Vagina (tissue), 2 donors: ENCODE results near the gene SPTSSB. TPM values are rescaled to one million over a fixed set of nuclear protein-coding genes. Genes with fewer than 3 reads are reported as not detected.
A peak's percentile ranks its signal among the peaks of the same experiment; 100 is the strongest.

Source experiments
- DNase-seq, 2 donors: peaks; one replicate each; pipeline ENCODE4 v3.0.0-alpha.2; 2017; ENCODE audit errors: extremely low spot score in 2 of 2
- H3K27ac ChIP-seq: fragments of 200-600 bp; sonication (generic); one replicate; pipeline ENCODE4 v1.5.1; 2019
- H3K27me3 ChIP-seq: fragments of 200-600 bp; sonication (generic); one replicate; pipeline ENCODE4 v1.5.1; 2019
- H3K36me3 ChIP-seq, 2 donors: fragments of 200-600 bp; sonication (generic); one replicate each; pipeline ENCODE4 v1.5.1; 2017 to 2019
- H3K4me1 ChIP-seq: fragments of 200-600 bp; sonication (generic); one replicate; pipeline ENCODE4 v1.5.1; 2019
- H3K4me3 ChIP-seq, 2 donors: fragments of 200-600 bp; sonication (generic); 1 replicate in 1 of 2; 2 replicates in 1 of 2; pipeline ENCODE4 v1.5.1; 2016 to 2019
- H3K9me3 ChIP-seq: fragments of 200-600 bp; sonication (generic); one replicate; pipeline ENCODE4 v1.5.1; 2019
- CTCF ChIP-seq, 3 experiments: fragments of 450-650 bp in 2 of 3; fragments of 200-600 bp in 1 of 3; sonication (generic) in 1 of 3; IDR thresholded peaks; one replicate each; pipeline ENCODE4 v1.5.1; 2017 to 2019; ENCODE audit warnings: antibody characterized with exemption in 3 of 3, mild to moderate bottlenecking in 2 of 3, moderate library complexity in 2 of 3
- POLR2A ChIP-seq, 2 donors: fragments of 450-650 bp; IDR thresholded peaks; one replicate each; pipeline ENCODE4 v1.6.1; 2017; ENCODE audit warnings: antibody characterized with exemption in 2 of 2, mild to moderate bottlenecking in 2 of 2, moderate library complexity in 2 of 2
- POLR2AphosphoS5 ChIP-seq, 2 donors: sonication (generic); formaldehyde crosslinking; IDR thresholded peaks; one replicate each; pipeline ENCODE4 v1.9.0; 2017; ENCODE audit warnings: antibody characterized with exemption in 2 of 2, mild to moderate bottlenecking in 2 of 2, low read depth in 1 of 2; ENCODE audit not compliant: insufficient read depth in 1 of 2
- intact Hi-C: fragments of 100-400 bp; cut with DNase I; formaldehyde crosslinking; loops from one replicate; pipeline ENCODE4 v1.15.1; 2023
- total RNA-seq: library from RNA; depleted of rRNA; stranded (reverse); fragments of >200 nt; gene quantifications from one replicate; pipeline ENCODE4 v1.2.3, GENCODE V29; 2016

Gene SPTSSB
- total RNA-seq, 1 donor from 2014 or later: 2.9 TPM

DNA sequence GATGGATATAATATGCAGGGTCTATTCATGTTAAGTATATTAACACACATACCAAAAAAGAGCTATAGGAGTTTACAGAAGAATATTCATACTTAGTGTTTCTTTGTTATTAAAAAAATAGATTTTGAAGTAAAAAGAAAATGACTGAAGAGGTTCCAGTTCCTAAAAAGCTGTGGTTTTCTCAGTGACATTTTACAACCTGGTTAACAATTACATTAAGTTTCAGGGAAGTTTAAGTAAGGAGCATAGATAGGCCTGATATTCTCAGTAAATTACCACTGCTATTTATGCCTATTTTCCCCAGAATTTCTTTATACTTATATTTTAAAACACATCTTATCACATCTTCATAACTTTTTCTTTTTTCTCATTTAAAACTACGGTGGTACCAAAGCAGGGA is 43.6 kb upstream of the SPTSSB start:
- TF ChIP-seq POLR2AphosphoS5 (IDR thresholded peaks at IDR 0.05; ENCODE audit: insufficient read depth in 1 of 2, low read depth in 1 of 2): no peak
- TF ChIP-seq POLR2A (IDR thresholded peaks at IDR 0.05): no peak
- no peak for TF ChIP-seq CTCF (IDR thresholded peaks at IDR 0.05)
- Histone ChIP-seq H3K4me1 (peaks cover 24% of the 10 kb centered on the region), H3K4me3 (no peak overlapping the region), H3K9me3 (no peaks in the 10 kb centered on the region), H3K27ac (peak overlapping the region; percentile 71), H3K27me3 (no peaks in the 10 kb centered on the region), H3K36me3 (no peaks in the 10 kb centered on the region)
- intact Hi-C loops: no loop called here
- DNase-seq: no peak

DNA sequence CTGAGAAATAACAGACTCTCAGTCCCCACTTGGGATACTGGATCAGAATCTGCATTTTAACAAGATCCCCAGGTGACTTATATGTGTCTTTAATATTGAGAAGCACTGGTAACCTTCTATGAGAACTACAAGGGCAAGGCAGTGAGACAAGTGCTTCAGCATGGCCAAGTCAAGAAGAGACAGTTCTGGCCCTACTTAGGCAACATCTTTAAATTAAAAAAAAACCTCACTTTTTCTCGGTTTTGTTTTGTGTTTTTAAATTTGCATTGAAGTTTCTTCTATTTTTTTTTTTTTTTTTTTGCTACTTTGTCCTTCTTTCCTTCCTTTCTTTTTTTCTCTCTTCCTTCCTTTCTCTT is 42.5 kb upstream of the SPTSSB start:
- intact Hi-C loops: no loop called here

DNA sequence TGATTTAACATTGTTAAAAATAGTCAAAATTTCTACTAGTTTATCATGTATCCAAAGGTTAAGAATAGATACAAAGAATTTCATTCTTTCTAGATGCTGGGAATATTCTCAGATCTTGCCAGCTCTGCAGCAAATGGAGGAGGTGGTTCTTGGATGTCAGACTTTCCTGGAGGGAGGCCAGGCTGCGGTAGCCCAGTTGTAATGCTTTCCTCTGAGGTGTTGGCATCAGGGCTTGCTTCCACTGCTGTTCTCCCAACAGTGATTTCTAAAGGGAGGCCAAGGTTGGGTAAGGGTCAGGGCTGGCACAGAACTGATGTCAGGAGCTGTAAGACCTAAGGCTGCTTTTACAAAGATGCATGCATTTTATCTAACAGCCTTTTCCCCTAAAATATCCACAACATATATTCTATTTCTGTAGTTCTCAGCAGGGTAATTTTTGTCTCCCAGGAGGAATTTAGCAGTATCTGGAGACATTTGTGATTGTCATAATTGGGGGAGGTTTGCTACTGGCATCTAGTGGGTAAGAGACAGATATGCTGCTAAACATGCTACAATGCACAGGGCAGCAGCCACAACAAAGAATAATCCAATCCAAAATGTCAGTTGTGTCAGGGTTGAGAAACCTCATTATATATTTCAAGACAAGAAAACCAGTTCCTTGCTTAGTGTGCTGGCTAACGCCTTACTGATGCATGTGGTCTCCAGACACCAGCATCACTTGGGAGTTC is 42.0 kb upstream of the SPTSSB start:
- H3K27me3 ChIP-seq: no peaks in the 10 kb centered on the region
- H3K9me3 ChIP-seq: no peaks in the 10 kb centered on the region
- no peaks in the 10 kb centered on the region for H3K36me3 ChIP-seq
- H3K4me1 ChIP-seq: peaks cover 24% of the 10 kb centered on the region
- no peak for DNase-seq
- H3K4me3 ChIP-seq: no peak overlapping the region
- H3K27ac ChIP-seq: no peak overlapping the region
- no peak for TF ChIP-seq POLR2AphosphoS5 (IDR thresholded peaks at IDR 0.05; ENCODE audit: insufficient read depth in 1 of 2, low read depth in 1 of 2)
- TF ChIP-seq CTCF (IDR thresholded peaks at IDR 0.05): no peak
- no peak for TF ChIP-seq POLR2A (IDR thresholded peaks at IDR 0.05)
- intact Hi-C loops: no loop called here

More for the DNA sequence above, 42.5 kb upstream of the SPTSSB start:
- peaks cover 24% of the 10 kb centered on the region for H3K4me1 ChIP-seq
- H3K27me3 ChIP-seq: no peaks in the 10 kb centered on the region
- H3K36me3 ChIP-seq: no peaks in the 10 kb centered on the region
- H3K4me3 ChIP-seq: no peak overlapping the region
- no peak overlapping the region for H3K27ac ChIP-seq
- TF ChIP-seq POLR2A (IDR thresholded peaks at IDR 0.05) (no peak), CTCF (IDR thresholded peaks at IDR 0.05) (no peak)
- DNase-seq: no peak
- H3K9me3 ChIP-seq: no peaks in the 10 kb centered on the region

GRCh38 chr3:161412123-161412522 is 40.8 kb upstream of the SPTSSB start:
- Histone ChIP-seq H3K27ac (no peak overlapping the region), H3K4me3 (no peak overlapping the region), H3K4me1 (peaks cover 22% of the 10 kb centered on the region), H3K36me3 (no peaks in the 10 kb centered on the region), H3K9me3 (no peaks in the 10 kb centered on the region), H3K27me3 (no peaks in the 10 kb centered on the region)
- TF ChIP-seq CTCF (IDR thresholded peaks at IDR 0.05): no peak
- no peak for TF ChIP-seq POLR2AphosphoS5 (IDR thresholded peaks at IDR 0.05; ENCODE audit: insufficient read depth in 1 of 2, low read depth in 1 of 2)
- no peak for TF ChIP-seq POLR2A (IDR thresholded peaks at IDR 0.05)
- no peak for DNase-seq
- intact Hi-C loops: no loop called here

- Histone ChIP-seq H3K4me3 (no peak overlapping the region), H3K36me3 (no peaks in the 10 kb centered on the region), H3K4me1 (no peaks in the 10 kb centered on the region), H3K9me3 (no peaks in the 10 kb centered on the region), H3K27me3 (no peaks in the 10 kb centered on the region), H3K27ac (no peak overlapping the region)
- no peak for TF ChIP-seq POLR2AphosphoS5 (IDR thresholded peaks at IDR 0.05; ENCODE audit: insufficient read depth in 1 of 2, low read depth in 1 of 2)
- no peak for TF ChIP-seq POLR2A (IDR thresholded peaks at IDR 0.05)
- TF ChIP-seq CTCF (IDR thresholded peaks at IDR 0.05): no peak
- no peak for DNase-seq
- intact Hi-C loops: no loop called here
Observed at GRCh38 chr3:161409858-161410257, 38.5 kb upstream of the SPTSSB start.
